ENCODE data around the gene PKM. TPM values are rescaled to one million over a fixed set of nuclear protein-coding genes. Genes with fewer than 3 reads are reported as not detected.

PKM gene
- total RNA-seq, 2 donors from 2014 or later = 2,229 to 3,912 TPM

- Mint-ChIP-seq H3K4me3 (no peak overlapping the region), H3K27me3 (peaks cover 7 to 14% of the 10 kb centered on the region in 2 donors), H3K4me1 (ENCODE audit: low read depth in 2 of 2) (peaks cover 0 to 12% of the 10 kb centered on the region in 2 donors), H3K27ac (peak overlapping the region in 1 of 2 donors; percentile 49), H3K36me3 (no peaks in the 10 kb centered on the region), H3K9me3 (no peaks in the 10 kb centered on the region)
- no peak for ATAC-seq
- no peak for DNase-seq (ENCODE audit: low spot score)
Observed at GRCh38 chr15:72193836-72194396, 37.1 kb downstream of the PKM start.

GRCh38 chr15:72192416-72192815 is 38.6 kb downstream of the PKM start:
- Mint-ChIP-seq H3K27me3 (peaks cover 7 to 10% of the 10 kb centered on the region in 2 donors), H3K4me1 (ENCODE audit: low read depth in 2 of 2) (peaks cover 0 to 6% of the 10 kb centered on the region in 2 donors), H3K36me3 (no peaks in the 10 kb centered on the region), H3K4me3 (no peak overlapping the region), H3K27ac (no peak overlapping the region), H3K9me3 (no peaks in the 10 kb centered on the region)
- ATAC-seq (no peak), DNase-seq (ENCODE audit: low spot score) (no peak)

DNA sequence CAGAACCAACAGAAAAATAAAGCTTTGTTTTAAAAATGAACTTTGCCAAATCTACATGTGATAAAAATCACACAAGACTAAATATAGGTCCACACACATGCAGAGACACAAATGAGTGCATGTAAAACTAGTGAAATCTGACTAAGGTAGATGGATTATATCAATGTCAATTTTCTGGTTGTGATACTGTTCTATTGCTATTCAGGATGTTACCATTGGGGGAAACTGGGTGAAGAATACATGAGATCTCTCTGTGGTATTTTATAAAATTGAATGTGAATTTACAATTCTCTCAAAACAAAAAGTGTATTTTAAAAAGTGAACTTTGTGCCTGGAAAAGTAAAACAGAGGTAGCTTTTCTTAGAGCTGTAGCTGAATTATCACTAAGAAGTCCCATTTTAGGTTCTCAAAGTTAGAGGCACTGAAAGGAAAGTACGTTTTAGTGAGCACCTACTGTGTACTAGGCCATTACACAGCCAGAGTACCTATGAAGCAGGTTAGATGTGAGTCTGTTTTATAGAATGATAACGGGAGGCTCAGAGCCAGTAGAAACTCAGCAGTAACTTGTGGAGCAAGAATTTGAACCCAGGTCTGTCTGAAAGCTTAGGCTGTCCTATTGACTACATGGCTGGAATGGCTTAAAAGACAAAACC is 41.6 kb downstream of the PKM start:
- Mint-ChIP-seq H3K27ac (no peak overlapping the region), H3K4me3 (no peak overlapping the region), H3K9me3 (no peaks in the 10 kb centered on the region), H3K27me3 (peaks cover 15 to 22% of the 10 kb centered on the region in 2 donors), H3K4me1 (ENCODE audit: low read depth in 2 of 2) (peaks cover 0 to 4% of the 10 kb centered on the region in 2 donors), H3K36me3 (no peaks in the 10 kb centered on the region)
- DNase-seq (ENCODE audit: low spot score) = no peak
- ATAC-seq = no peak

DNA sequence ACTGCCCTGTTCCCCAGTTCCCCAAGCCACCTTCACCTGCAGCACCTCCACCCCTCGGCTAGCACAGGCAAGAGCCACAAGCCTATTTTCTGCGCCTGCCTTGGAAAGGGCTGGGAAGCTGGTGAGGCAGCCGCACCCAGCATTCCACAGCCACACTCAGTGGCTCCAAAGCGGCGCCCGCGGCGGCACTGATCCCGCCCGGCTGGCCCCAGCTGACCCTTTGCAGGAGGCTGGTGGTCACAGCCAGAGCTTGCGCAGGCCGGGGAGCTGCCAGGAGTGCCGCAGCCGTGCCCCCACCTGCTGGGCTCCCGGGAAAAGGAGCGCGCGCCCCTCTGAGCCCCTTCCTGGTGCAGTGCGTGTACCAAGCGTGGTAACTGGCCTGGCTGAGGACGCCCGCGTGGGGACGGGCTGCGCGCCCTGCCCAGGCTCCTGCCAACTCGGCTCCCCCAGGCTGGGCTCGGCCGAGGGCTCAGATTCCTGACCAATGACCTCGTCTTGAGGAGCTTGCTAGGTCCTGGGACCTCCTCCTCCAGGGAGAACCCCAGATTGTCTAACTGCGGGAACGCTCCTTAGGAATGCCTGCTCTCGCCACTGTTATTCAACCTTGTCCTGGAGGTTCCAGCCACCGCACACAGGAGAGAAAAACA is 46.7 kb downstream of the PKM start:
- Mint-ChIP-seq H3K4me1 (ENCODE audit: low read depth in 2 of 2) (no peaks in the 10 kb centered on the region), H3K27me3 (peaks cover 22 to 35% of the 10 kb centered on the region in 2 donors), H3K27ac (no peak overlapping the region), H3K36me3 (no peaks in the 10 kb centered on the region), H3K9me3 (no peaks in the 10 kb centered on the region), H3K4me3 (no peak overlapping the region)
- ATAC-seq = peak; percentile 32 to 44
- no peak for DNase-seq (ENCODE audit: low spot score)

DNA sequence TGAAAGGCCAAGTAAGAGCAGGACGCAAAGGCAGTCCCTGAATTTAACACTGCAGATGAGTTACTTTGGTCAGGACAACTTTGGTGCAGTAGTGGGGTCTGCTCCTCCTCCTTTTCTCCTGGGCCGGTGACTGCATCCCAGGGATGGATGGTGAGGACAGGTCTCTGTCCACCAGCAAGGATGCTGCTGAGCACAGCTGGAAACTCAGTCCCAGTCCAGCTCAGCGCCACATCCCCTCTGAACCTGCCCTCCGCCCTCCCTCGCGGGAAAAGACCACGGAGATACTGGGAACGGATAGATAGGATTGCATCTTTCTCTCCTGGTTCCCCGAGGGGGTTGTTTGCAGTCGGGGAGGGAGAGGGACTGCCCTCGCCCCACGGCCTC is 47.2 kb downstream of the PKM start:
- Mint-ChIP-seq H3K27me3 (peaks cover 22 to 35% of the 10 kb centered on the region in 2 donors), H3K27ac (no peak overlapping the region), H3K4me1 (ENCODE audit: low read depth in 2 of 2) (no peaks in the 10 kb centered on the region), H3K36me3 (no peaks in the 10 kb centered on the region), H3K4me3 (no peak overlapping the region), H3K9me3 (no peaks in the 10 kb centered on the region)
- no peak for DNase-seq (ENCODE audit: low spot score)
- ATAC-seq = peak in 1 of 2 donors; percentile 9

GRCh38 chr15:72182673-72183072 is 48.3 kb downstream of the PKM start:
- Mint-ChIP-seq H3K27ac (no peak overlapping the region), H3K27me3 (peaks cover 22 to 35% of the 10 kb centered on the region in 2 donors), H3K36me3 (no peaks in the 10 kb centered on the region), H3K4me3 (no peak overlapping the region), H3K4me1 (ENCODE audit: low read depth in 2 of 2) (no peaks in the 10 kb centered on the region), H3K9me3 (no peaks in the 10 kb centered on the region)
- DNase-seq (ENCODE audit: low spot score) (no peak), ATAC-seq (no peak)

- H3K27ac Mint-ChIP-seq = no peak overlapping the region
Observed at GRCh38 chr15:72182244-72182643, 48.7 kb downstream of the PKM start.

GRCh38 chr15:72180761-72181324 is 50.1 kb downstream of the PKM start:
- no peak overlapping the region for H3K4me3 Mint-ChIP-seq
- no peaks in the 10 kb centered on the region for H3K36me3 Mint-ChIP-seq
- peaks cover 22 to 35% of the 10 kb centered on the region in 2 donors for H3K27me3 Mint-ChIP-seq
- no peak for ATAC-seq
- no peak for DNase-seq (ENCODE audit: low spot score)
- H3K4me1 Mint-ChIP-seq (ENCODE audit: low read depth in 2 of 2) = no peaks in the 10 kb centered on the region
- no peaks in the 10 kb centered on the region for H3K9me3 Mint-ChIP-seq
- H3K27ac Mint-ChIP-seq = no peak overlapping the region

More at GRCh38 chr15:72182244-72182643, 48.7 kb downstream of the PKM start:
- H3K27me3 Mint-ChIP-seq = peaks cover 22 to 35% of the 10 kb centered on the region in 2 donors
- no peaks in the 10 kb centered on the region for H3K36me3 Mint-ChIP-seq
- no peak for DNase-seq (ENCODE audit: low spot score)
- H3K4me1 Mint-ChIP-seq (ENCODE audit: low read depth in 2 of 2) = no peaks in the 10 kb centered on the region
- no peaks in the 10 kb centered on the region for H3K9me3 Mint-ChIP-seq
- ATAC-seq = no peak
- no peak overlapping the region for H3K4me3 Mint-ChIP-seq

DNA sequence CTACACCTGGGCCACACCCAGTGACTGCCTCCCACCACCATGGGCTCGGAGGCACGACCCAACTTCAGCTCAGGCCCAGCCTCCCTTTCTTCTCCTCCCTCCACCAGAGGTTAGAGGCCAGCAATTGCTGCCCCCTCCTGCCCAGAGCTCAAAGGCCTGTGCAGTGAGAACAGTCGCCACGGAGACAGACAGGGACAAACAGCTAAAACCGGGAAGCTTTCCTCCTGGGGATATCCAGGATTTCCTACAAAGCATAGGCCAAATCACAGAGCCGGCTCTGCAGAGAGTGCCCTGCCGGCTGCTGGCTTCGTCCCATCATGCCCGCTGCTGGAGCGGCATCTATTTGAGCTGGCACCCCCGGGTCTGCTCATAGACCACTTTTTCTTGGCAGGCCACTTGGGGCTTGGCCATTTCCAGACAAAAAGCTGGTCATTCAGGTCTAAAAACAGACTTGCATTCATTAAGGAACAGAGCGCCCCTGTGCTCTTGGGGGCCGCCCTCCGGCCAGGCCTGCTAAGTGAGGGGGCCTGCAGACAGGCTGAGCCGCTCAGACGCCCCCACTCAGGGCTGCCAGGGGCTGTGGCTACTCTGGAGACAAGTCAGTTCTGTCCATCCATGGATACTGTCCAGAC is 50.9 kb downstream of the PKM start:
- no peak for DNase-seq (ENCODE audit: low spot score)
- no peak overlapping the region for H3K4me3 Mint-ChIP-seq
- no peaks in the 10 kb centered on the region for H3K9me3 Mint-ChIP-seq
- no peaks in the 10 kb centered on the region for H3K4me1 Mint-ChIP-seq (ENCODE audit: low read depth in 2 of 2)
- no peak for ATAC-seq
- H3K36me3 Mint-ChIP-seq = no peaks in the 10 kb centered on the region
- no peak overlapping the region for H3K27ac Mint-ChIP-seq
- peaks cover 24 to 34% of the 10 kb centered on the region in 2 donors for H3K27me3 Mint-ChIP-seq

GRCh38 chr15:72178976-72179585 is 51.9 kb downstream of the PKM start:
- no peaks in the 10 kb centered on the region for H3K36me3 Mint-ChIP-seq
- no peak overlapping the region for H3K4me3 Mint-ChIP-seq

DNA sequence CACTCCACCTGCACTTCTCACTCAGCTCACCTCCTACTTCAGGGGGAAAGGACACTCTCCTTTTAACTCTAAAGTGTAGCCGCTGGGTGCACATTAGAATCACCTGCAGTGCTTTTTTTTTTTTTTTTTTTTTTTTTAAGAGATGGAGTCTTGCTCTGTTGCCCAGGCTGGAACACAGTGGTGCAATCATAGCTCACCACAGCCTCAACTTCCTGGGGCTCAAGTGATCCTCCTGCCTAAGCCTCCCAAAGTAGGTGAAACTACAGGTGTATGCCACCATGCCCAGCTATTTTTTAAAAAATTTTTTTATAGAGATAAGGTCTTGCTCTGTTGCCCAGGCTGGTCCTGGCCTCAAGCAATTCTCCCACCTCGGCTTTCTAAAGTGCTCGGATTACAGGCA is 54.2 kb downstream of the PKM start:
- Mint-ChIP-seq H3K9me3 (no peaks in the 10 kb centered on the region), H3K27ac (no peak overlapping the region), H3K36me3 (no peaks in the 10 kb centered on the region), H3K4me3 (no peak overlapping the region), H3K4me1 (ENCODE audit: low read depth in 2 of 2) (no peaks in the 10 kb centered on the region), H3K27me3 (peaks cover 19 to 22% of the 10 kb centered on the region in 2 donors)
- ATAC-seq (no peak), DNase-seq (ENCODE audit: low spot score) (no peak)

More at GRCh38 chr15:72178976-72179585, 51.9 kb downstream of the PKM start:
- Mint-ChIP-seq H3K4me1 (ENCODE audit: low read depth in 2 of 2) (no peaks in the 10 kb centered on the region), H3K27me3 (peaks cover 24 to 30% of the 10 kb centered on the region in 2 donors), H3K9me3 (no peaks in the 10 kb centered on the region), H3K27ac (no peak overlapping the region)
- no peak for ATAC-seq
- no peak for DNase-seq (ENCODE audit: low spot score)

- no peak overlapping the region for H3K4me3 Mint-ChIP-seq
- H3K4me1 Mint-ChIP-seq (ENCODE audit: low read depth in 2 of 2) = no peaks in the 10 kb centered on the region
- no peak overlapping the region for H3K27ac Mint-ChIP-seq
- H3K36me3 Mint-ChIP-seq = no peaks in the 10 kb centered on the region
- peaks cover 13 to 17% of the 10 kb centered on the region in 2 donors for H3K27me3 Mint-ChIP-seq
- H3K9me3 Mint-ChIP-seq = no peaks in the 10 kb centered on the region
- DNase-seq (ENCODE audit: low spot score) = no peak
- ATAC-seq = peak in 1 of 2 donors; percentile 4
Observed at GRCh38 chr15:72176159-72176558, 54.8 kb downstream of the PKM start.

- Mint-ChIP-seq H3K36me3 (no peaks in the 10 kb centered on the region), H3K27me3 (peaks cover 9 to 10% of the 10 kb centered on the region in 2 donors), H3K4me3 (no peak overlapping the region), H3K4me1 (ENCODE audit: low read depth in 2 of 2) (no peaks in the 10 kb centered on the region), H3K27ac (no peak overlapping the region), H3K9me3 (no peaks in the 10 kb centered on the region)
- DNase-seq (ENCODE audit: low spot score) (no peak), ATAC-seq (no peak)
Observed at GRCh38 chr15:72175186-72176044, 55.6 kb downstream of the PKM start.
